WTC11 (cell line): ENCODE results near the gene WEE1. TPM values are rescaled to one million over a fixed set of nuclear protein-coding genes. Genes with fewer than 3 reads are reported as not detected.

Experiments used
- ATAC-seq: fragments of 200-7000 bp; cut with Tn5 transposase; 2 replicates; pipeline ENCODE4 v1.10.0; 2021; ENCODE audit warnings: mild to moderate bottlenecking, moderate library complexity
- CTCF ChIA-PET: fragments of 300-600 bp; sonication (Branson Sonifier 250); formaldehyde crosslinking; loops from one replicate; lab custom pipeline; 2021; ENCODE audit warnings: antibody characterized with exemption; lab: Charles Lee
- POLR2A ChIA-PET: fragments of 350-600 bp; sonication (Branson Sonifier 250); formaldehyde crosslinking; loops from one replicate; lab custom pipeline; 2021; ENCODE audit warnings: antibody characterized with exemption; lab: Charles Lee
- DNase-seq: peaks from one replicate; pipeline ENCODE4 v3.0.0; 2021; ENCODE audit warnings: low spot score
- H3K27ac Mint-ChIP-seq: 2 replicates; pipeline ENCODE4 v1.8.0; 2021; ENCODE audit warnings: mixed read lengths
- H3K27me3 Mint-ChIP-seq: 2 replicates; pipeline ENCODE4 v1.8.0; 2021; ENCODE audit warnings: low read depth, mild to moderate bottlenecking, moderate library complexity, mixed read lengths
- H3K36me3 Mint-ChIP-seq: 2 replicates; pipeline ENCODE4 v1.8.0; 2021; ENCODE audit warnings: mixed read lengths
- H3K4me1 Mint-ChIP-seq: 2 replicates; pipeline ENCODE4 v1.8.0; 2022; ENCODE audit warnings: mixed read lengths
- H3K4me3 Mint-ChIP-seq: 2 replicates; pipeline ENCODE4 v1.8.0; 2021; ENCODE audit warnings: mild to moderate bottlenecking, moderate library complexity, mixed read lengths
- H3K9me3 Mint-ChIP-seq: 2 replicates; pipeline ENCODE4 v1.8.0; 2021; ENCODE audit warnings: mixed read lengths
- E2F4 ChIP-seq: sonication (generic); formaldehyde crosslinking; IDR thresholded peaks from 2 replicates; pipeline ENCODE4 v1.8.1; 2022; ENCODE audit warnings: low read depth, mild to moderate bottlenecking, moderate library complexity, missing genetic modification reagents, borderline replicate concordance
- ELF4 ChIP-seq: sonication (generic); formaldehyde crosslinking; IDR thresholded peaks from 2 replicates; pipeline ENCODE4 v1.8.1; 2022; ENCODE audit warnings: low read depth, mild to moderate bottlenecking, moderate library complexity, missing genetic modification reagents
- FOXJ3 ChIP-seq: sonication (generic); formaldehyde crosslinking; IDR thresholded peaks from 2 replicates; pipeline ENCODE4 v1.9.0; 2021; ENCODE audit warnings: missing genetic modification reagents, mild to moderate bottlenecking, borderline replicate concordance
- GRHL2 ChIP-seq: fragments of 250-450 bp; sonication (Bioruptor Pico); IDR thresholded peaks from 2 replicates; pipeline ENCODE4 v1.8.0; 2022; ENCODE audit warnings: mild to moderate bottlenecking, moderate library complexity; ENCODE audit not compliant: insufficient replicate concordance, severe bottlenecking
- GTF2I ChIP-seq: fragments of 250-450 bp; sonication (Bioruptor Pico); conservative IDR thresholded peaks from 2 replicates; pipeline ENCODE4 v1.4.0; 2021; ENCODE audit warnings: mild to moderate bottlenecking
- JAZF1 ChIP-seq: fragments of 250-450 bp; sonication (Bioruptor Pico); IDR thresholded peaks from 2 replicates; pipeline ENCODE4 v1.9.0; 2021; ENCODE audit warnings: moderate library complexity, mild to moderate bottlenecking, inconsistent platforms
- JUN ChIP-seq: sonication (generic); formaldehyde crosslinking; IDR thresholded peaks from 2 replicates; pipeline ENCODE4 v1.8.0; 2023; ENCODE audit warnings: mild to moderate bottlenecking, missing genetic modification reagents
- NR2C2 ChIP-seq: sonication (generic); formaldehyde crosslinking; IDR thresholded peaks from 2 replicates; pipeline ENCODE4 v1.8.0; 2022; ENCODE audit warnings: mild to moderate bottlenecking, missing genetic modification reagents
- RELA ChIP-seq: sonication (generic); formaldehyde crosslinking; IDR thresholded peaks from 2 replicates; pipeline ENCODE4 v1.8.1; 2022; ENCODE audit warnings: missing genetic modification reagents, mild to moderate bottlenecking, borderline replicate concordance
- SMAD4 ChIP-seq: sonication (generic); formaldehyde crosslinking; IDR thresholded peaks from 2 replicates; pipeline ENCODE4 v1.8.0; 2022; ENCODE audit warnings: mild to moderate bottlenecking, missing genetic modification reagents
- TEAD1 ChIP-seq: sonication (generic); formaldehyde crosslinking; IDR thresholded peaks from 2 replicates; pipeline ENCODE4 v1.8.0; 2022; ENCODE audit warnings: mild to moderate bottlenecking, missing genetic modification reagents
- ZNF121 ChIP-seq: sonication (generic); formaldehyde crosslinking; IDR thresholded peaks from 2 replicates; pipeline ENCODE4 v1.8.0; 2023; ENCODE audit warnings: missing genetic modification reagents
- ZNF263 ChIP-seq: sonication (generic); formaldehyde crosslinking; IDR thresholded peaks from 2 replicates; pipeline ENCODE4 v1.8.1; 2022; ENCODE audit warnings: low read depth, mild to moderate bottlenecking, moderate library complexity, missing genetic modification reagents
- ZNF317 ChIP-seq: sonication (generic); formaldehyde crosslinking; IDR thresholded peaks from 2 replicates; pipeline ENCODE4 v1.8.1; 2023; ENCODE audit warnings: low read depth, mild to moderate bottlenecking, moderate library complexity, missing genetic modification reagents, borderline replicate concordance
- ZNF671 ChIP-seq: fragments of 250-450 bp; sonication (Bioruptor Pico); IDR thresholded peaks from 2 replicates; pipeline ENCODE4 v1.8.0; 2021; ENCODE audit warnings: mild to moderate bottlenecking
- total RNA-seq: library from RNA; stranded (reverse); gene quantifications from 3 replicates; pipeline ENCODE4 v1.2.3, GENCODE V29; 2021
- TF ChIP-seq, protein P1 (sequence below): sonication (generic); formaldehyde crosslinking; conservative IDR thresholded peaks from 2 replicates; pipeline ENCODE4 v1.8.1; 2022; ENCODE audit warnings: mild to moderate bottlenecking, missing genetic modification reagents
- TF ChIP-seq, protein P2 (sequence below): fragments of 250-450 bp; sonication (Bioruptor Pico); conservative IDR thresholded peaks from 2 replicates; pipeline ENCODE4 v1.9.0; 2021; ENCODE audit warnings: mild to moderate bottlenecking
- TF ChIP-seq, protein P3 (sequence below): sonication (generic); formaldehyde crosslinking; IDR thresholded peaks from 2 replicates; pipeline ENCODE4 v1.8.0; 2023; ENCODE audit warnings: missing genetic modification reagents
- TF ChIP-seq, protein P4 (sequence below): sonication (generic); formaldehyde crosslinking; IDR thresholded peaks from 2 replicates; pipeline ENCODE4 v1.8.0; 2023; ENCODE audit warnings: missing genetic modification reagents, mild to moderate bottlenecking, borderline replicate concordance
- TF ChIP-seq, protein P5 (sequence below): fragments of 250-450 bp; sonication (Bioruptor Pico); IDR thresholded peaks from 2 replicates; pipeline ENCODE4 v2.1.2; 2022; ENCODE audit warnings: mild to moderate bottlenecking, moderate library complexity
- TF ChIP-seq, protein P6 (sequence below): fragments of 250-450 bp; sonication (Bioruptor Pico); IDR thresholded peaks from 2 replicates; pipeline ENCODE4 v1.8.0; 2021; ENCODE audit warnings: mild to moderate bottlenecking
- TF ChIP-seq, protein P7 (sequence below): fragments of 250-450 bp; sonication (Bioruptor Pico); IDR thresholded peaks from 2 replicates; pipeline ENCODE4 v1.9.0; 2021; ENCODE audit warnings: mild to moderate bottlenecking

Gene WEE1
- total RNA-seq, 1 experiment from 2014 or later = 109 TPM

GRCh38 chr11:9617940-9618339 is 44.5 kb downstream of the WEE1 start:
- Mint-ChIP-seq H3K27me3 (no peaks in the 10 kb centered on the region), H3K27ac (no peak overlapping the region), H3K9me3 (peaks cover 17% of the 10 kb centered on the region), H3K4me3 (no peak overlapping the region), H3K4me1 (peaks cover 24% of the 10 kb centered on the region), H3K36me3 (peaks cover 6% of the 10 kb centered on the region; the same call in 1 of the 2 replicates)
- TF ChIP-seq FOXJ3 (no peak), ZNF317 (no peak), JAZF1 (CRISPR knock-in tag) (no peak), GTF2I (no peak), TEAD1 (CRISPR knock-in tag) (no peak), GRHL2 (CRISPR knock-in tag) (no peak), NR2C2 (CRISPR knock-in tag) (no peak), ELF4 (CRISPR knock-in tag) (no peak), E2F4 (CRISPR knock-in tag) (no peak), ZNF263 (CRISPR knock-in tag) (no peak)
- TF ChIP-seq, protein P1, sequence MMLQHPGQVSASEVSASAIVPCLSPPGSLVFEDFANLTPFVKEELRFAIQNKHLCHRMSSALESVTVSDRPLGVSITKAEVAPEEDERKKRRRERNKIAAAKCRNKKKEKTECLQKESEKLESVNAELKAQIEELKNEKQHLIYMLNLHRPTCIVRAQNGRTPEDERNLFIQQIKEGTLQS (CRISPR knock-in tag) = no peak
- TF ChIP-seq, protein P2, sequence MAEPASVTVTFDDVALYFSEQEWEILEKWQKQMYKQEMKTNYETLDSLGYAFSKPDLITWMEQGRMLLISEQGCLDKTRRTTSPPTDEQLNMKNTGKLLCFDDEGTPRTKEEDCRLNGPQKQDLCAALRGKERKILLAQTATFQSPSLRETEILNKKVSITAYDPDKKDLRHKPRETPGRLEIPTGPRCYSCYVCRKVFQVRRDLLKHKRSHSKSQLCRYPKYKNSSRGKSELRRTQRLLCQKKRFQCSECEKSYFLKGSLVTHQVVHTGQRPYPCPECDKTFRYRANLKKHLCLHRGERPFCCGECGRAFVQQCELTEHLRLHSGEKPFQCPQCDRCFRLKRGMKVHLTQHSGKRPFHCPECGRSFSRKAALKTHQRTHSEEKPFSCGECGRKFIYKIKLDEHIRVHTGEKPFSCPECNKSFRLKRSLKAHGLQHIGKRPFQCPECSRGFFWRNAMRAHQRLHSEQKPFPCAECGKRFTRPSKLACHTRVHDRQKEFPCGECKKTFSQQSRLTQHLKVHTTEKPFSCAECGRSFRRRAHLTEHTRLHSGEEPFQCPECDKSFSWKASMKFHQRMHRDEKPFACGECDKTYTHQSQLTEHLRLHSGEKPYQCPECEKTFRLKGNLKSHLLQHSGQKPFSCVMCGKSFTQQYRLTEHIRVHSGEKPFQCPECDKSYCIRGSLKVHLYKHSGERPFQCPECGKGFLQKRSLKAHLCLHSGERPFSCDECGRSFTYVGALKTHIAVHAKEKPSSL = no peak
- TF ChIP-seq, protein P3, sequence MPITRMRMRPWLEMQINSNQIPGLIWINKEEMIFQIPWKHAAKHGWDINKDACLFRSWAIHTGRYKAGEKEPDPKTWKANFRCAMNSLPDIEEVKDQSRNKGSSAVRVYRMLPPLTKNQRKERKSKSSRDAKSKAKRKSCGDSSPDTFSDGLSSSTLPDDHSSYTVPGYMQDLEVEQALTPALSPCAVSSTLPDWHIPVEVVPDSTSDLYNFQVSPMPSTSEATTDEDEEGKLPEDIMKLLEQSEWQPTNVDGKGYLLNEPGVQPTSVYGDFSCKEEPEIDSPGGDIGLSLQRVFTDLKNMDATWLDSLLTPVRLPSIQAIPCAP (CRISPR knock-in tag) = no peak
- ChIA-PET CTCF (interaction anchor here (0.5 to 0.9 kb wide), 3 partner anchors 11 to 687 kb away, joined by 3 read pairs; partner anchors contain the start of gene ADM), POLR2A (no interaction called here)
- ATAC-seq (no peak), DNase-seq (no peak)

- Mint-ChIP-seq H3K4me1 (peaks cover 18% of the 10 kb centered on the region), H3K4me3 (no peak overlapping the region), H3K27ac (no peak overlapping the region), H3K36me3 (peaks cover 6% of the 10 kb centered on the region; the same call in 1 of the 2 replicates), H3K9me3 (peaks cover 17% of the 10 kb centered on the region), H3K27me3 (no peaks in the 10 kb centered on the region)
- ChIA-PET CTCF (interaction anchor here (1.2 kb wide), 1 partner anchor 60 kb away, joined by 3 read pairs; no protein-coding TSS in a partner anchor), POLR2A (no interaction called here)
- no peak for ATAC-seq
- DNase-seq = no peak
- TF ChIP-seq JUN (CRISPR knock-in tag) (no peak), FOXJ3 (no peak), NR2C2 (CRISPR knock-in tag) (no peak), SMAD4 (CRISPR knock-in tag) (no peak), RELA (CRISPR knock-in tag) (no peak), GTF2I (no peak), JAZF1 (CRISPR knock-in tag) (no peak), ZNF671 (CRISPR knock-in tag) (no peak), ZNF121 (CRISPR knock-in tag) (no peak)
- TF ChIP-seq, protein P4, sequence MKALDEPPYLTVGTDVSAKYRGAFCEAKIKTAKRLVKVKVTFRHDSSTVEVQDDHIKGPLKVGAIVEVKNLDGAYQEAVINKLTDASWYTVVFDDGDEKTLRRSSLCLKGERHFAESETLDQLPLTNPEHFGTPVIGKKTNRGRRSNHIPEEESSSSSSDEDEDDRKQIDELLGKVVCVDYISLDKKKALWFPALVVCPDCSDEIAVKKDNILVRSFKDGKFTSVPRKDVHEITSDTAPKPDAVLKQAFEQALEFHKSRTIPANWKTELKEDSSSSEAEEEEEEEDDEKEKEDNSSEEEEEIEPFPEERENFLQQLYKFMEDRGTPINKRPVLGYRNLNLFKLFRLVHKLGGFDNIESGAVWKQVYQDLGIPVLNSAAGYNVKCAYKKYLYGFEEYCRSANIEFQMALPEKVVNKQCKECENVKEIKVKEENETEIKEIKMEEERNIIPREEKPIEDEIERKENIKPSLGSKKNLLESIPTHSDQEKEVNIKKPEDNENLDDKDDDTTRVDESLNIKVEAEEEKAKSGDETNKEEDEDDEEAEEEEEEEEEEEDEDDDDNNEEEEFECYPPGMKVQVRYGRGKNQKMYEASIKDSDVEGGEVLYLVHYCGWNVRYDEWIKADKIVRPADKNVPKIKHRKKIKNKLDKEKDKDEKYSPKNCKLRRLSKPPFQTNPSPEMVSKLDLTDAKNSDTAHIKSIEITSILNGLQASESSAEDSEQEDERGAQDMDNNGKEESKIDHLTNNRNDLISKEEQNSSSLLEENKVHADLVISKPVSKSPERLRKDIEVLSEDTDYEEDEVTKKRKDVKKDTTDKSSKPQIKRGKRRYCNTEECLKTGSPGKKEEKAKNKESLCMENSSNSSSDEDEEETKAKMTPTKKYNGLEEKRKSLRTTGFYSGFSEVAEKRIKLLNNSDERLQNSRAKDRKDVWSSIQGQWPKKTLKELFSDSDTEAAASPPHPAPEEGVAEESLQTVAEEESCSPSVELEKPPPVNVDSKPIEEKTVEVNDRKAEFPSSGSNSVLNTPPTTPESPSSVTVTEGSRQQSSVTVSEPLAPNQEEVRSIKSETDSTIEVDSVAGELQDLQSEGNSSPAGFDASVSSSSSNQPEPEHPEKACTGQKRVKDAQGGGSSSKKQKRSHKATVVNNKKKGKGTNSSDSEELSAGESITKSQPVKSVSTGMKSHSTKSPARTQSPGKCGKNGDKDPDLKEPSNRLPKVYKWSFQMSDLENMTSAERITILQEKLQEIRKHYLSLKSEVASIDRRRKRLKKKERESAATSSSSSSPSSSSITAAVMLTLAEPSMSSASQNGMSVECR (CRISPR knock-in tag) = no peak
- TF ChIP-seq, protein P5, sequence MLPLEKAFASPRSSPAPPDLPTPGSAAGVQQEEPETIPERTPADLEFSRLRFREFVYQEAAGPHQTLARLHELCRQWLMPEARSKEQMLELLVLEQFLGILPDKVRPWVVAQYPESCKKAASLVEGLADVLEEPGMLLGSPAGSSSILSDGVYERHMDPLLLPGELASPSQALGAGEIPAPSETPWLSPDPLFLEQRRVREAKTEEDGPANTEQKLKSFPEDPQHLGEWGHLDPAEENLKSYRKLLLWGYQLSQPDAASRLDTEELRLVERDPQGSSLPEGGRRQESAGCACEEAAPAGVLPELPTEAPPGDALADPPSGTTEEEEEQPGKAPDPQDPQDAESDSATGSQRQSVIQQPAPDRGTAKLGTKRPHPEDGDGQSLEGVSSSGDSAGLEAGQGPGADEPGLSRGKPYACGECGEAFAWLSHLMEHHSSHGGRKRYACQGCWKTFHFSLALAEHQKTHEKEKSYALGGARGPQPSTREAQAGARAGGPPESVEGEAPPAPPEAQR = no peak
- TF ChIP-seq, protein P6, sequence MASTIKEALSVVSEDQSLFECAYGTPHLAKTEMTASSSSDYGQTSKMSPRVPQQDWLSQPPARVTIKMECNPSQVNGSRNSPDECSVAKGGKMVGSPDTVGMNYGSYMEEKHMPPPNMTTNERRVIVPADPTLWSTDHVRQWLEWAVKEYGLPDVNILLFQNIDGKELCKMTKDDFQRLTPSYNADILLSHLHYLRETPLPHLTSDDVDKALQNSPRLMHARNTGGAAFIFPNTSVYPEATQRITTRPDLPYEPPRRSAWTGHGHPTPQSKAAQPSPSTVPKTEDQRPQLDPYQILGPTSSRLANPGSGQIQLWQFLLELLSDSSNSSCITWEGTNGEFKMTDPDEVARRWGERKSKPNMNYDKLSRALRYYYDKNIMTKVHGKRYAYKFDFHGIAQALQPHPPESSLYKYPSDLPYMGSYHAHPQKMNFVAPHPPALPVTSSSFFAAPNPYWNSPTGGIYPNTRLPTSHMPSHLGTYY (CRISPR knock-in tag) = no peak
- TF ChIP-seq, protein P7, sequence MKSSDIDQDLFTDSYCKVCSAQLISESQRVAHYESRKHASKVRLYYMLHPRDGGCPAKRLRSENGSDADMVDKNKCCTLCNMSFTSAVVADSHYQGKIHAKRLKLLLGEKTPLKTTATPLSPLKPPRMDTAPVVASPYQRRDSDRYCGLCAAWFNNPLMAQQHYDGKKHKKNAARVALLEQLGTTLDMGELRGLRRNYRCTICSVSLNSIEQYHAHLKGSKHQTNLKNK (CRISPR knock-in tag) = no peak
These were observed 45.5 kb downstream of the WEE1 start for GRCh38 chr11:9619004-9619403.
